Glomerular endothelial cell (primary cell): ENCODE results near the gene SCRN3. TPM values are rescaled to one million over a fixed set of nuclear protein-coding genes. Genes with fewer than 3 reads are reported as not detected.
"Not testable (repeated sequence)": the region's sequence is repeated elsewhere in the genome, so short reads cannot be mapped to it uniquely, and the experiment has no call there.

Experiments
- DNase-seq: peaks from one replicate; pipeline ENCODE4 v3.0.0-alpha.2; 2011; ENCODE audit warnings: low read depth, low spot score; ENCODE audit errors: extremely low read depth
- total RNA-seq: library from RNA; depleted of rRNA; stranded (reverse); fragments of >200 nt; gene quantifications from 2 replicates; pipeline ENCODE4 v1.2.3, GENCODE V29; 2015

Gene SCRN3
- total RNA-seq, 1 donor from 2014 or later = 17.6 TPM

DNA sequence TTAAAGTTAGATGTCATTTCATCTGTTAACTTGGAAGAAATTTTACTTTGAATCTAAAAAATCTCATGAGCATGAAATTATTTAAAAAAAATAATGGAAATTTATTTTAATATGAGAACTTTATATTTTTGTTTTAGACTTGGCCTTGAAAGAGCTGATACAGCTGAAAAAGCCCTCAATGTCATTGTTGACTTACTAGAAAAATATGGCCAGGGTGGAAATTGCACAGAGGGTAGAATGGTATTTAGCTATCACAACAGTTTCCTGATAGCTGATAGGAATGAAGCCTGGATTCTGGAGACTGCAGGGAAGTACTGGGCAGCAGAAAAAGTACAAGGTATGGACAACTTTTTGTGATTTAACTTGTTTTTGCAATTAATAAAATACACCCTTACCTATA is 5.3 kb downstream of the SCRN3 start:
- no peak for DNase-seq

GRCh38 chr2:174403628-174404027 is 8.1 kb downstream of the SCRN3 start:
- no peak for DNase-seq

DNA sequence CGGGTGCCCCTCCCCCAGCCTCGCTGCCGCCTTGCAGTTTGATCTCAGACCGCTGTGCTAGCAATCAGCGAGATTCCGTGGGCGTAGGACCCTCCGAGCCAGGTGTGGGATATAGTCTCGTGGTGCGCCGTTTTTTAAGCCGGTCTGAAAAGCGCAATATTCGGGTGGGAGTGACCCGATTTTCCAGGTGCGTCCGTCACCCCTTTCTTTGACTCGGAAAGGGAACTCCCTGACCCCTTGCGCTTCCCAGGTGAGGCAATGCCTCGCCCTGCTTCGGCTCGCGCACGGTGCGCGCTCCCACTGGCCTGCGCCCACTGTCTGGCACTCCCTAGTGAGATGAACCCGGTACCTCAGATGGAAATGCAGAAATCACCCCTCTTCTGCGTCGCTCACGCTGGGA is 14.5 kb downstream of the SCRN3 start:
- DNase-seq = not testable (repeated sequence)

DNA sequence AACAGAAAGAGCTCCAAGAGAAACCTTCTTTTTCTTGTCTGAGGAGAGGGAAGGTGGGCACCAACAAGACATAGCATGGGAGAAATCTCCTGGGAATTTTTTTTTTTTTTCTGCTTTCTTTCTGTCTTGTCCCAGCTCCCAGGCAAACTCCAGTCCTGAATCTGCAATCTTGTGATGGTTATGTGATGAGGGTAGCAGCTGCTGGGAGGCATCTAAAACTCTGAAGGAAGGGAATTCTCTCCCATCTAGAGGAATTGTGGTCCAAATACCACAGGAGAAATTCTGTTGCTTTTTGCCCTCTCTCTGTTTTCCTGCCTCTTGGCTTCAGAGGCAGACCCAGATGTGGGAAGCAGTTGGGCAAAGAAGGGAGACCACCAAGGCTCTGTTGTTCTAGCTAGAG is 16.7 kb downstream of the SCRN3 start:
- no peak for DNase-seq

GRCh38 chr2:174428214-174428613 is 32.7 kb downstream of the SCRN3 start:
- DNase-seq = no peak

- no peak for DNase-seq
Observed at GRCh38 chr2:174430066-174430465, 34.5 kb downstream of the SCRN3 start.

DNA sequence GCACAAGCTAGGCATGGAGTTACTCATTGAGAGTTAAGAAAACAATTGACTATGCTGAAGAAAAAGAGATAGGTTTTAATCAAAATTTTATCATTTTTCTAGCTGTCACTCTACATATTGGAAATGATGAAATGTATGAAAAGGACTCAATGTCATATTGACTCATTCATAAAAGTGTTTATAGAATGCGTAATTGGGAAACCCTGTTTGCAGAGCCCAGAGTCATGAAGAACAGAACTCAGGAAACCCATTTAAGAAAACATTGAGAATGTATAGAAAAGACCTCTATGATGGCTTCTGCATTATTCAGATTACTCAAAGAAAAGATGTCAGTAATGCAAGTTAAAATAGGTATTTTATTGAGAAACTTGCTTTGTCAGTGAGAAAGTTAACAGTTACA is 36.4 kb downstream of the SCRN3 start:
- no peak for DNase-seq

DNA sequence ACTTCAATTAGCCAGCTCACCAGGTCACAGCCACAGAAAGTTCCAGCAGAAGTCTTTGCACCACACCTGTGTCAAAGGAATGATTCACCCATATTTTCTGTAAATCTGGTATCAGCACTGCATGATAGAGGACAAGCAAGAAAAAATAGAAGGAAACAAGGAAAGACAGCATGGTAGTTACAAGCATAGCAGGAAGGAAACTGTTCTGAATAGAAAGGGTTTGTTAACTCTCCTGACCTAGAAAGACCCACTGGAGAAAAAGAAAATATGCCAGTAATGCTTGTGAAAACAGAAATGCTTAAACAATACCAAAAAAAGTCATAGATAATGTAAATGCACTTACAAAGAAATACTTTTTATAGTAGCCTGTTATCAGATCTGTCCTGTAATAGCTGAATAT is 40.8 kb downstream of the SCRN3 start:
- no peak for DNase-seq

DNA sequence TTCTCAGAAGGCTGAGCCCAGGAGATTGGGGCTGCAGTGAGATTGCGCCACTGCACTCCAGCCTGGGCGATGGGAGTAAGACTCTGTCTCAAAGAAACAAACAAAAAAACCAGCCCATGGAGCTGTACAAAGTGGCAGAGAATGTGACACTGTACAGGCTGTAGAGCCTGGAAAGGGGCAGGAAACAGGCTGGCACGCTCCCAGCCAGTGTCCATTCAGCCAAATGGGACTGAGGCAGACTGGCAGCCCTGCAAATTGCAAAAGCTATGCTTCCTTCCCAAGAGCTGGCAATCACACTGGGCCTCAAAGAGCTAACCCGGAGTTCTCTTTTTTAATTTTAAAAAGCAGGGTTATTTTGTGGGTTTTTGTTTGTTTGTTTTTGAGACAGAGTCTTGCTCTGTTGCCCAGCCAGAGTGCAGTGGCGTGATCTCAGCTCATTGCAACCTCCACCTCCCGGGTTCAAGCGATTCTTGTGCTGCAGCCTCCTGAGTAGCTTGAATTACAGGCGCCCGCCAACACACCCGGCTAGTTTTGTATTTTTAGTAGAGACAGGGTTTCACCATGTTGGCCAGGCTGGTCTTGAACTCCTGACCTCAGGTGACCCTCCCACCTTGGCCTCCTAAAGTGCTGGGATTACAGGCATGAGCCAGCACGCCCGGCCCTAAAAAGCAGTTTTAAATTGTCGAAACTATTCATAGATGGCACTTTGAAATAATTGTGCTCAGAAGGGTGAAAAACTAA is 42.8 kb downstream of the SCRN3 start:
- no peak for DNase-seq

DNA sequence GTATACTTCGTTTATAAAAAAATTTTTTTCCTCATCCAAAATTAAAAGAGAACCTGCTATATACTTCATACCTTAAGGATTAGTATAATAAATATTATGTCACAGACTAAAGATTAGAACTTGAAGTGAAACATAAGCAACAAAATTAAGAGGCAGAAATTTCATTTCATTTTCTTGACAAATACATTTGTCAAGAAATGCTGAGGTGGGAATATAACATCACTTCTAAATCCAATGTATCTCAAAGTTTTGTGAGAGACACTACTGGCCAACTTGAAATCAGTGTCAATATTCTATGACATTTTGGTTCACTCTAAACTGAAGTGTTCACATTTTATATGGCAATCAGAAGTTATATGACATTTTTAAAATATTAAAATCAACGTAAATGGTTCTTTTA is 43.8 kb downstream of the SCRN3 start:
- DNase-seq = no peak

- DNase-seq = no peak
Observed at GRCh38 chr2:174439950-174440349, 44.4 kb downstream of the SCRN3 start.

- no peak for DNase-seq
Observed at GRCh38 chr2:174442546-174443510, 47.3 kb downstream of the SCRN3 start.

GRCh38 chr2:174444761-174445160 is 49.2 kb downstream of the SCRN3 start:
- DNase-seq = no peak

DNA sequence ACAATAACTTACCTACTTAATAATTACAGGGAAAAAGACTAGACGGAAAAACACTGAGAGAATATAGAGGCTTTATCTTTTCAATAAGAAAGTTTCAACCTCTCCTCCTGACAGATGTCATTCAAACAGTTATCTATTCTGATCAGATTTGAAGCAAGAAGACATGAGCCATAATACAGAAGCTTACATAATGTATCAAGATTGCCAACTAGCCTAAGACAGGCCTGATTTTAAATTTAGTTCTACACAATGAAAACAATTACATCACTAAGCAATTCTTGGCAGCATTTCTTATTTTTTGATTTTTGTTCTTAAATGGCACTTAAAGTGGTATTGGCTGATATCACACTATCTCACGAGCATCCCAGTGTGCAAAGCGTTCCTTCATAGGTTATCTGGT is 49.7 kb downstream of the SCRN3 start:
- DNase-seq = no peak

GRCh38 chr2:174446531-174446930 is 51.0 kb downstream of the SCRN3 start:
- DNase-seq = no peak

DNA sequence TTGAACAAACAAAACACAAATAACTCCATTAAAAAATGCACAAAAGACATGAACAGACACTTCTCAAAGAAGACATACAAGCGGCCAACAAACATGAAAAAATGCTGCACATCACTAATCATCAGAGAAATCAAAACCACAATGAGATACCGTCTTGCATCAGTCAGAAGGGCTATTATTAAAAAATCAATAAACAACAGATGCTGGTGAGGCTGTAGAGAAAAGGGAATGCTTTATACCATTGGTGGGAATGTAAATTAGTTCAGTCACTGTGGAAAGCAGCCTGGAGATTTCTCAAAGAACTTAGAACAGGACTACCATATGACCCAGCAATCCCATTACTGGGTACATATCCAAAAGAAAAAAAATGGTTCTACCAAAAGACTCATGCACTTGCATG is 53.5 kb downstream of the SCRN3 start:
- no peak for DNase-seq

GRCh38 chr2:174450021-174450816 is 54.7 kb downstream of the SCRN3 start:
- no peak for DNase-seq

- no peak for DNase-seq
Observed at GRCh38 chr2:174454566-174454965, 59.0 kb downstream of the SCRN3 start.

DNA sequence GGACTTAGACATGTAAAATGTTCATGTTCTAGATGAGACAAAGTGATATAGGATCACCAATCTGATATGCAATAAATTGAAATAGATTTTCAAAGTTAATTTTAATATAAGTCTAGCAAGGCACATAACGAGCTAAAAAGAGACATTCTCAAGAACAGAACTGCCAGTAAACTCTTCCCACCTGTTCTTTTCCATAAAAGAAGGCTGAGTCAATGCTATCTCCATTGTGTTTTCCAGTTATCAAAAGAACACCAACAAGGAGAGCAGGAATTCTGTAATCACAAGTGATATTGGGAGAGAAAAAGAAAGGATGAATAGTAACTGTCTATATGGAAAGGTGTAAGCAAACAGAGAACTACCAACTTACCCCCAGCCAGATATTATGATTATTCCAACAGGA is 65.7 kb downstream of the SCRN3 start:
- DNase-seq = no peak

GRCh38 chr2:174465327-174465726 is 69.8 kb downstream of the SCRN3 start:
- DNase-seq = no peak

DNA sequence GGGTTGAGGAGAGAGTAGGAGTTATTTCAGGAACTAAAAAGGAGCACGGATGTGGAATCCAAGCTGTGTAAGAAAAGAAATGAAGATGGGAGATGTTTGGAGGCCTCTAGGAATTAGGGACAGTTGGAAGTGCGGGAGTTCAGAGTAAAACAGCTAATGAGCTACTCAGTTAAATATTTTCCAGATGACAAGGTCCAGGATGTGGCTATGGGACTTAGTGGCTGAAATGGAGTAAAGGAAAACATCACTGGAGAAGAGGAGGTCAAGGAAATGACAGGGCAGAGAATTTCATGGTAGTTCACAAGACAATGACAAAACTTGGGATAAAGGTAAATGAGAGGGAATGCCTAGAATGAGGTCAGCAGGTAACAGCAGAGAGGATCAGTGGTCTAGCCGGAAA is 78.3 kb downstream of the SCRN3 start:
- DNase-seq = no peak
